K562 (cell line): ENCODE measurements around the gene RYR1. TPM values are rescaled to one million over a fixed set of nuclear protein-coding genes. Genes with fewer than 3 reads are reported as not detected.
A peak's percentile ranks its signal among the peaks of the same experiment; 100 is the strongest.

Experiments used
- BMI1 ChIP-seq: fragments of 150-350 bp; IDR thresholded peaks from 2 replicates; pipeline ENCODE4 v1.6.1; 2014; ENCODE audit warnings: low read length
- HBP1 ChIP-seq: fragments of 450-650 bp; formaldehyde crosslinking; IDR thresholded peaks from 2 replicates; pipeline ENCODE4 v1.4.0; 2022; ENCODE audit warnings: missing genetic modification characterization
- HDAC8 ChIP-seq: fragments of 450-650 bp; IDR thresholded peaks from 2 replicates; pipeline ENCODE4 v1.6.1; 2016; ENCODE audit warnings: mild to moderate bottlenecking, missing genetic modification characterization, moderate library complexity, missing compliant biosample characterization
- HMGN3 ChIP-seq: IDR thresholded peaks from 2 replicates; pipeline ENCODE4 v1.6.1; 2011; ENCODE audit warnings: borderline replicate concordance, low read depth, mild to moderate bottlenecking, mixed read lengths, low read length; ENCODE audit not compliant: insufficient read length; ENCODE audit errors: extremely low read depth
- MCM7 ChIP-seq, 2 experiments: fragments of 450-650 bp; IDR thresholded peaks; 2 replicates each; pipeline ENCODE4 v1.6.1; 2016 to 2018
- NR2C1 ChIP-seq, 2 experiments: fragments of 450-650 bp; IDR thresholded peaks; 2 replicates each; pipeline ENCODE4 v1.6.1; 2017; ENCODE audit warnings: mild to moderate bottlenecking in 2 of 2, antibody characterized with exemption in 1 of 2, inconsistent platforms in 1 of 2, missing compliant biosample characterization in 1 of 2, missing genetic modification characterization in 1 of 2
- POLR3A ChIP-seq: IDR thresholded peaks from 2 replicates; pipeline ENCODE4 v1.6.1; 2011; ENCODE audit warnings: borderline replicate concordance, mild to moderate bottlenecking, moderate library complexity; ENCODE audit not compliant: insufficient read length, insufficient read depth; ENCODE audit errors: extremely low read depth
- RBFOX2 ChIP-seq: fragments of 200-400 bp; formaldehyde crosslinking; IDR thresholded peaks from 2 replicates; pipeline ENCODE4 v1.6.1; 2017; ENCODE audit warnings: low read depth, mild to moderate bottlenecking, low read length, moderate library complexity
- RBM15 ChIP-seq: fragments of 200-400 bp; formaldehyde crosslinking; IDR thresholded peaks from 2 replicates; pipeline ENCODE4 v1.6.1; 2018; ENCODE audit warnings: mild to moderate bottlenecking, low read length, moderate library complexity; ENCODE audit not compliant: insufficient read depth
- RNF219 ChIP-seq: fragments of 250-450 bp; sonication (Bioruptor Pico); IDR thresholded peaks from 2 replicates; pipeline ENCODE4 v1.5.0; 2022; ENCODE audit warnings: mild to moderate bottlenecking
- SNIP1 ChIP-seq: fragments of 450-650 bp; IDR thresholded peaks from 2 replicates; pipeline ENCODE4 v1.7.1; 2017; ENCODE audit warnings: low read depth, mild to moderate bottlenecking
- TCFL5 ChIP-seq: fragments of 250-450 bp; sonication (Bioruptor Pico); conservative IDR thresholded peaks from 2 replicates; pipeline ENCODE4 v1.6.1; 2021; ENCODE audit warnings: mild to moderate bottlenecking, moderate library complexity, matching md5 sums
- TEAD2 ChIP-seq: fragments of 450-650 bp; IDR thresholded peaks from 2 replicates; pipeline ENCODE4 v1.6.1; 2016; ENCODE audit warnings: missing genetic modification characterization, control low read depth, missing compliant biosample characterization
- UBTF ChIP-seq, 2 experiments: IDR thresholded peaks; 2 replicates each; pipeline ENCODE4 v1.6.1; 2012; ENCODE audit warnings: improper control_type of control experiment in 2 of 2, low read depth in 2 of 2, low read length in 2 of 2, borderline replicate concordance in 1 of 2
- ZNF184 ChIP-seq: sonication (generic); formaldehyde crosslinking; IDR thresholded peaks from 2 replicates; pipeline ENCODE4 v1.5.0; 2020; ENCODE audit warnings: missing genetic modification reagents
- ZNF23 ChIP-seq: fragments of 250-450 bp; sonication (Bioruptor Pico); IDR thresholded peaks from 2 replicates; pipeline ENCODE4 v1.4.0; 2020; ENCODE audit warnings: mild to moderate bottlenecking
- ZNF24 ChIP-seq: fragments of 450-650 bp; IDR thresholded peaks from 2 replicates; pipeline ENCODE4 v1.6.1; 2016
- ZNF586 ChIP-seq: fragments of 450-650 bp; formaldehyde crosslinking; conservative IDR thresholded peaks from 2 replicates; pipeline ENCODE4 v1.4.0; 2020; ENCODE audit warnings: mild to moderate bottlenecking, moderate library complexity
- ZNF76 ChIP-seq: fragments of 250-450 bp; sonication (Bioruptor Pico); IDR thresholded peaks from 2 replicates; pipeline ENCODE4 v1.4.0; 2020; ENCODE audit warnings: mild to moderate bottlenecking, moderate library complexity, borderline replicate concordance
- polyA plus RNA-seq, 8 experiments: library from polyadenylated mRNA; depleted of rRNA in 4 of 8; stranded (reverse) in 5 of 8; unstranded in 3 of 8; fragments of >200 nt; fragmentation: Nextera tagmentation in 2 of 8; fragmentation: Illumina TruSeq in 1 of 8; extraction: Ambion mirVana in 2 of 8; extraction: Trizol in 1 of 8; gene quantifications; 2 replicates each; pipeline versions ENCODE4 v1.2.1 to v1.2.3, GENCODE V29; 2011 to 2014; ENCODE audit warnings: inconsistent platforms in 1 of 8, missing spikeins in 1 of 8
- total RNA-seq, 7 experiments: library from RNA; depleted of rRNA in 6 of 7; stranded (reverse); fragments of >200 nt in 6 of 7; fragmentation: Illumina TruSeq in 2 of 7; extraction: Trizol in 2 of 7; gene quantifications; 2 replicates each; pipeline versions ENCODE4 v1.2.1 to v1.2.3, GENCODE V29; 2011 to 2021; ENCODE audit warnings: low replicate concordance in 1 of 7
- TF ChIP-seq, protein P1 (sequence below): fragments of 200-800 bp; sonication (Bioruptor generic); IDR thresholded peaks from 2 replicates; pipeline ENCODE4 v1.6.1; 2017; ENCODE audit warnings: missing genetic modification characterization, missing compliant biosample characterization

The RYR1 gene
- total and polyA plus RNA-seq, 9 of the 15 experiments (the other 6 are each of a cell fraction or from before 2014, with no cell fraction given): 0.11 to 7.4 (median 3.7) TPM

GRCh38 chr19:38543807-38544568 is 110.5 kb downstream of the RYR1 start (continued):
- TF ChIP-seq HDAC8 (tag) (no peak), RBM15 (no peak), TEAD2 (tag) (0 out of 2 replicates have a peak, but pooled peaks have one; percentile 48), SNIP1 (peak; percentile 53; the same call in 1 of the 2 replicates), UBTF (IDR thresholded peaks at IDR 0.05; ENCODE audit: borderline replicate concordance in 1 of 2, low read depth in 2 of 2, low read length in 2 of 2) (0 out of 4 replicates have a peak, but pooled peaks of 1 of the 2 experiments have one; percentile 41), ZNF23 (CRISPR knock-in tag) (no peak), ZNF586 (no peak), POLR3A (no peak), HMGN3 (no peak), ZNF184 (CRISPR knock-in tag) (no peak), MCM7 (IDR thresholded peaks at IDR 0.05) (no peak), ZNF24 (0 out of 2 replicates have a peak, but pooled peaks have one; percentile 6), TCFL5 (no peak), NR2C1 (IDR thresholded peaks at IDR 0.05) (0 out of 2 replicates have a peak, but pooled peaks have one; percentile 45), NR2C1 (tag; IDR thresholded peaks at IDR 0.05) (no peak; the same call in 1 of the 2 replicates), ZNF76 (no peak), HBP1 (CRISPR knock-in tag) (no peak), BMI1 (no peak), RBFOX2 (peak; percentile 81), RNF219 (no peak)
- TF ChIP-seq, protein P1, sequence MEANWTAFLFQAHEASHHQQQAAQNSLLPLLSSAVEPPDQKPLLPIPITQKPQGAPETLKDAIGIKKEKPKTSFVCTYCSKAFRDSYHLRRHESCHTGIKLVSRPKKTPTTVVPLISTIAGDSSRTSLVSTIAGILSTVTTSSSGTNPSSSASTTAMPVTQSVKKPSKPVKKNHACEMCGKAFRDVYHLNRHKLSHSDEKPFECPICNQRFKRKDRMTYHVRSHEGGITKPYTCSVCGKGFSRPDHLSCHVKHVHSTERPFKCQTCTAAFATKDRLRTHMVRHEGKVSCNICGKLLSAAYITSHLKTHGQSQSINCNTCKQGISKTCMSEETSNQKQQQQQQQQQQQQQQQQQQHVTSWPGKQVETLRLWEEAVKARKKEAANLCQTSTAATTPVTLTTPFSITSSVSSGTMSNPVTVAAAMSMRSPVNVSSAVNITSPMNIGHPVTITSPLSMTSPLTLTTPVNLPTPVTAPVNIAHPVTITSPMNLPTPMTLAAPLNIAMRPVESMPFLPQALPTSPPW (CRISPR knock-in tag): peak; percentile 82
